LNCAP (cell line): ENCODE results near the gene ASTN2.
A peak's percentile ranks its signal among the peaks of the same experiment; 100 is the strongest.

Experiments
- CTCF ChIP-seq: fragments of 450-650 bp; IDR thresholded peaks from 2 replicates; pipeline ENCODE4 v1.5.1; 2017; ENCODE audit warnings: mild to moderate bottlenecking

Gene ASTN2

GRCh38 chr9:117075636-117076035 is 339.2 kb downstream of the ASTN2 start:
- no peak for TF ChIP-seq CTCF

GRCh38 chr9:117074784-117075520 is 339.9 kb downstream of the ASTN2 start:
- TF ChIP-seq CTCF = no peak

DNA sequence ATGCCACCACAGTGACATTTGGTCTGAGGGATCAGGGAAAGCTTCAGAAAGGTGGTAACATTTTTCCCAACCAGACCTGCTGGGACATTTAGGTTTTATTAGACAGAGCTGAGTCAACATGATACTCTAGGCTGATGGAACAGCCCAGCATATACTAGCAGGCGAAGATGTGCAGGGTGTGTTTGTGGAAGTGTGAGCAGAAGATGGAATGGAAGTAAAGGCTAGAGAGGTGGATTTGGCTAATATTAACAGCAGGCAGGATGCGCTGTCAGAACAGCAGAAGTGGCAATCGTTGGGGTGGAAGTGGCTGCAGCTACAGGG is 340.6 kb downstream of the ASTN2 start:
- no peak for TF ChIP-seq CTCF

DNA sequence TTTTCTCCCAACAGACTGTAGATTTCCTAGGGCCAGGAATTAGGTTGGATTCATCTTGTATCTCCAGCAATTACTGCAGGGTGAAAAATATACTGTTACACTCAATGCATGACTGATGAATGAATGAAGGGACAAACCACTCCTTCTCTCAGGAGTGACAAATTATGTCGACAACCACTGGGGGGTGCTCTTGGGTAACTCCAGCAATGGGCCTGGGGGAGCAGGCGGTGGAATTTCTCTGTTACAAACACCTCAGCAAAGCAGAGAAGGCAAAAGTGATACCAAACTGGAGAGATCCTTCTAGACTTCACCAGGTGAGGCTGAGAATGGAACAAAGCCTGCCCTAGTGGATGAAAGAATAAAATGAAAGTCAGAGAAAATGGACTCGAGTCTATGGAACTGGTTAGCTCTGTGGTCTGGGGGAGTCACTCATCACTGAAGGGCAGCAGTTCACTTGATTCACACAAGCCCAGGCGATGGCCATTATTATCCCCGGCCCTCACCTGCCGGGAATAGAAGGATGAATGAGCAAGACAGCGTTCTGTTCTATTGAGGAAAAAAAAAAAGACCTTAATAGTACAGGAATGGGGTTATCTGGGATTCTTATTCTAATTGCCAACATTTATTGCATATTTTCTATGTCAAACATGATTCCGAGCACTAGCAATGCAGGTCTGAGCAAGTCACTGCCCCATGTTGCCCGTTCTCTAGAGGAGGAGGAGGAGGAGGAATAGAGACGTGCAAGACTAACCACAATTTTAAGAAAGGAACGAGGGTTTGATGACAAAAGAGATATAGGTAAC is 341.1 kb downstream of the ASTN2 start:
- TF ChIP-seq CTCF = 0 out of 2 replicates have a peak, but pooled peaks have one; percentile 13

- TF ChIP-seq CTCF = no peak
Measured at GRCh38 chr9:117073071-117073470, 341.8 kb downstream of the ASTN2 start.

GRCh38 chr9:117072216-117072615 is 342.6 kb downstream of the ASTN2 start:
- TF ChIP-seq CTCF = no peak

DNA sequence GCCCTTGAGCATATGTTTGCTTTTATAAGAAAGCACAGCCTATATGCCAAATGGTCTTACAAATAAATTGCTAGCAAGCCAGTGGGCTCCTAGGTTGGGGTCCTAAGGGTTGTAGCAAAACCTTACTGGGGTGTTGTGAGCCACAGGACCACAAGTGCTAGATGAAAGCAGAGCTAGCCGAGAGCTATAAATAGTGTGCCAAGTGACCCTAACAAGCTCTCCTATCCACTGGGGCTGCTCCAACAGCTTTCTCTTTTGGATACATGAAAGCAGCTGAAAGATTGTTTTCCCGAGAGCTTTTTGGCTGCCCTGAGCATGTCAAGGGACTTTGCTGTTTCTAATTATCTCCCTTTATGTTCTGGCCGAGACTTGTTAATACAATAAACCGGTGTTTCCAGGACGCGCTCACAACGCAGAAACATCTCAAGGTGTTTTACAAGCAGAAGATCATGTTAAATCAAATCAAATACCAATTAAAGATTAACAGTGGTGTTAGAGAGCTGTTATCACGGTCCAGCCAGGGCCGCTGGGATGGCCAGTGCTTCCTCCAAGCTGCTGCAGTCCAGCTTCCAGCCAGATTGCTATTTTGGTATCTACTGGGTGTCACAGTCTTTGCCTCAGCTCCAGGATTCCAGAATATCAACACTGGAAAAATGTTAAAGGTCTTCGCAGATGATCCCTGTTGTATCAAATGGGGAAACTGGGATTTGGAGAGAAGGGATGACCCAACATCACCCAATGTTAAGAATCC is 351.0 kb downstream of the ASTN2 start:
- TF ChIP-seq CTCF = no peak
